Endodermal cell (in vitro differentiated cells): Measurements from ENCODE around the gene GRIK4. TPM values are rescaled to one million over a fixed set of nuclear protein-coding genes. Genes with fewer than 3 reads are reported as not detected.
A peak's percentile ranks its signal among the peaks of the same experiment; 100 is the strongest.

Experiments
- DNase-seq: peaks from one replicate; pipeline ENCODE4 v3.0.0-alpha.2; 2017
- H3K27ac ChIP-seq: 2 replicates; pipeline ENCODE4 v1.5.1; 2013; ENCODE audit warnings: mild to moderate bottlenecking, low read depth, low read length, moderate library complexity
- H3K27me3 ChIP-seq: 2 replicates; pipeline ENCODE4 v1.6.1; 2013; ENCODE audit warnings: mild to moderate bottlenecking, low read length, moderate library complexity; ENCODE audit not compliant: insufficient read depth, control insufficient read depth, poor library complexity, severe bottlenecking
- H3K36me3 ChIP-seq: 2 replicates; pipeline ENCODE4 v1.7.0; 2013; ENCODE audit warnings: mild to moderate bottlenecking, low read length, moderate library complexity; ENCODE audit not compliant: control insufficient read depth, insufficient read depth
- H3K4me1 ChIP-seq: one replicate; pipeline ENCODE4 v1.7.0; 2013; ENCODE audit warnings: low read length; ENCODE audit not compliant: control insufficient read depth, insufficient read depth
- H3K4me3 ChIP-seq: 2 replicates; pipeline ENCODE4 v1.5.1; 2013; ENCODE audit warnings: mild to moderate bottlenecking, low read length, moderate library complexity
- H3K9ac ChIP-seq: 2 replicates; pipeline ENCODE4 v1.6.1; 2013; ENCODE audit warnings: mild to moderate bottlenecking, low read length, moderate library complexity; ENCODE audit not compliant: poor library complexity, severe bottlenecking; ENCODE audit errors: extremely low read depth
- H3K9me3 ChIP-seq: 2 replicates; pipeline ENCODE4 v1.6.1; 2013; ENCODE audit warnings: mild to moderate bottlenecking, low read length, moderate library complexity; ENCODE audit not compliant: control insufficient read depth
- H3K27ac Mint-ChIP-seq: 2 replicates; pipeline ENCODE4 v1.8.0; 2020; ENCODE audit warnings: mixed read lengths
- H3K27me3 Mint-ChIP-seq: 2 replicates; pipeline ENCODE4 v1.8.0; 2021; ENCODE audit warnings: mild to moderate bottlenecking, mixed read lengths; ENCODE audit not compliant: insufficient read depth
- H3K36me3 Mint-ChIP-seq: 2 replicates; pipeline ENCODE4 v1.8.0; 2020; ENCODE audit warnings: low read depth, mixed read lengths
- H3K4me1 Mint-ChIP-seq: 2 replicates; pipeline ENCODE4 v1.8.0; 2020; ENCODE audit warnings: mixed read lengths
- H3K4me3 Mint-ChIP-seq: 2 replicates; pipeline ENCODE4 v1.8.0; 2020; ENCODE audit warnings: mild to moderate bottlenecking, moderate library complexity, mixed read lengths
- H3K9me3 Mint-ChIP-seq: 2 replicates; pipeline ENCODE4 v1.8.0; 2020; ENCODE audit warnings: mild to moderate bottlenecking, mixed read lengths
- WGBS, 2 experiments: methylation state at CpG; one replicate each; pipeline versions ENCODE4 v1.1.5 to v1.1.7; 2013; ENCODE audit warnings: missing lambda C conversion rate in 2 of 2, mixed read lengths in 1 of 2; ENCODE audit not compliant: insufficient coverage in 1 of 2, insufficient read length in 1 of 2; 5-methylcytosine and 5-hydroxymethylcytosine counted together
- total RNA-seq, 2 donors: library from RNA; stranded (reverse); fragmentation: NEBNext Ultra II Directional in 1 of 2; extraction: Animal tissue kit (Norgen Biotek cat#: 25700) in 1 of 2; gene quantifications; 2 replicates in 1 of 2; 3 replicates in 1 of 2; pipeline ENCODE4 v1.2.1, GENCODE V29; 2021
- TF ChIP-seq, protein P1 (sequence below): fragments of 200-600 bp; sonication (generic); conservative IDR thresholded peaks from 2 replicates; pipeline ENCODE4 v1.5.0; 2021; ENCODE audit warnings: antibody characterized with exemption, mild to moderate bottlenecking

Gene GRIK4
- total RNA-seq, 2 donors from 2014 or later: 1.7 to 3.5 TPM

DNA sequence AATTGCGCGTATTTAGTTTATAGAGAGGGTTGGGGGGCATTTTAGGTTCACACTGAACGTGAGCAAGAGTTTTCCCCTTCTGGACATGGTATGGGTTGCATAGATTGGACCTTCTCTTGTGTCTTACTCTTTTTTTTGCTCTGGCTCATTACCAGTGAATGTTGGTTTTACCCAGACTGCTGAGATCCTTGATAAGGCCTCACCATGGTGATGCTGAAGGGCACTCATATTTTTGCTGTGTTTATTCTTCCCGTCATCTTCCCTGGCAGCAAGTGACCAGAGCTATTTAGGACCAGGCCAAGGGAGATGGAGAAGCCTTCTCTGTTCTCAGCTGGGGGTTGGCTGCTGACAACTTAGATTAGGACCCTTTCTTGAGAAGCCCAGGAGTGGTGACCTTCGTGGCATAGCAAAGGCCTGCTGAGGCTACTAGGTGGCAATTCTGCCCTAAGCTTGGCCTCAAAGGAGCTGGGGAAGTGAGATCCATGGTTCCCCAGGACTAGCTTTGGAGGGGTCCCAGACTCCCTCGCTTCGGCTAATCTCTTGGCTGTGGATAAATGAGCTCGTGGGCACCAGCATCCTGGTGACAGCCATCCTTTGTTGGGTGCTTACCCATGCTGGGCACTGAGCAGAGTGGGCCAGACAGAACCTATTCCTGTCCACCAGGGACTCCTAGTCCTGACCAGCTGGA lies 47.3 kb downstream of the GRIK4 start:
- Histone ChIP-seq H3K4me1 (peaks cover 11% of the 10 kb centered on the region), H3K27ac (no peak overlapping the region), H3K9ac (no peak overlapping the region), H3K36me3 (no peaks in the 10 kb centered on the region), H3K9me3 (no peaks in the 10 kb centered on the region), H3K4me3 (no peak overlapping the region), H3K27me3 (peaks cover 11% of the 10 kb centered on the region)
- peaks cover 33% of the 10 kb centered on the region for H3K4me1 Mint-ChIP-seq
- peak; percentile 24 for DNase-seq
- H3K9me3 Mint-ChIP-seq: no peaks in the 10 kb centered on the region
- no peaks in the 10 kb centered on the region for H3K36me3 Mint-ChIP-seq
- peaks cover 46% of the 10 kb centered on the region for H3K27me3 Mint-ChIP-seq
- no peak overlapping the region for H3K27ac Mint-ChIP-seq
- WGBS, 2 experiments: 96 to 99% methylated on average over 7 to 8 of the region's 8 CpGs
- TF ChIP-seq, protein P1, sequence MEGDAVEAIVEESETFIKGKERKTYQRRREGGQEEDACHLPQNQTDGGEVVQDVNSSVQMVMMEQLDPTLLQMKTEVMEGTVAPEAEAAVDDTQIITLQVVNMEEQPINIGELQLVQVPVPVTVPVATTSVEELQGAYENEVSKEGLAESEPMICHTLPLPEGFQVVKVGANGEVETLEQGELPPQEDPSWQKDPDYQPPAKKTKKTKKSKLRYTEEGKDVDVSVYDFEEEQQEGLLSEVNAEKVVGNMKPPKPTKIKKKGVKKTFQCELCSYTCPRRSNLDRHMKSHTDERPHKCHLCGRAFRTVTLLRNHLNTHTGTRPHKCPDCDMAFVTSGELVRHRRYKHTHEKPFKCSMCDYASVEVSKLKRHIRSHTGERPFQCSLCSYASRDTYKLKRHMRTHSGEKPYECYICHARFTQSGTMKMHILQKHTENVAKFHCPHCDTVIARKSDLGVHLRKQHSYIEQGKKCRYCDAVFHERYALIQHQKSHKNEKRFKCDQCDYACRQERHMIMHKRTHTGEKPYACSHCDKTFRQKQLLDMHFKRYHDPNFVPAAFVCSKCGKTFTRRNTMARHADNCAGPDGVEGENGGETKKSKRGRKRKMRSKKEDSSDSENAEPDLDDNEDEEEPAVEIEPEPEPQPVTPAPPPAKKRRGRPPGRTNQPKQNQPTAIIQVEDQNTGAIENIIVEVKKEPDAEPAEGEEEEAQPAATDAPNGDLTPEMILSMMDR: no peak
- H3K4me3 Mint-ChIP-seq: no peak overlapping the region

DNA sequence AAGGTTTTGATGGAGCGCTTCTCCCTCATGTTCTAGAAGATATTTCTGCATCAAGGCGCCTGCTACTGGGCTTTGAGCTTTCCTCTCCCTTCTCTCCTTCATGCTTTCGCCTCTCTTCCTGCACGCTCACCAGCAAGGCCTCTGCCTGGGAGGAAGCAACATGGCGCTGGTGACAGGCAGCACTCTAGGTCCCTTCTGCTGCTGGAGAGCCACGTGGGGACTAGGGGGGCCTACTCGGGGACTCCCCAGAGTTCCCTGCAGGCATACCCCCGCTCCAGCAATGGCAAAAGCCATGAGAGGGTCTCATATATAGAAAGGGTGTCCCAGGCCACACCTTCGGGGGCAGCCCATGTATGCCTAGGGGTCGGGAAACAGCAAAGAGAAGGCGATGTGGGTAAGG lies 49.7 kb downstream of the GRIK4 start:
- no peak overlapping the region for H3K27ac ChIP-seq
- Mint-ChIP-seq H3K4me3 (no peak overlapping the region), H3K9me3 (no peaks in the 10 kb centered on the region), H3K27ac (no peak overlapping the region), H3K4me1 (peaks cover 28% of the 10 kb centered on the region), H3K27me3 (peaks cover 49% of the 10 kb centered on the region), H3K36me3 (no peaks in the 10 kb centered on the region)
- TF ChIP-seq, protein P1: no peak
- H3K27me3 ChIP-seq: peaks cover 19% of the 10 kb centered on the region
- H3K36me3 ChIP-seq: no peaks in the 10 kb centered on the region
- peaks cover 16% of the 10 kb centered on the region for H3K4me1 ChIP-seq
- no peaks in the 10 kb centered on the region for H3K9me3 ChIP-seq
- peak; percentile 37 for DNase-seq
- WGBS, 2 experiments: 91 to 98% methylated on average over 5 to 11 of the region's 11 CpGs
- H3K9ac ChIP-seq: no peak overlapping the region
- H3K4me3 ChIP-seq: no peak overlapping the region

DNA sequence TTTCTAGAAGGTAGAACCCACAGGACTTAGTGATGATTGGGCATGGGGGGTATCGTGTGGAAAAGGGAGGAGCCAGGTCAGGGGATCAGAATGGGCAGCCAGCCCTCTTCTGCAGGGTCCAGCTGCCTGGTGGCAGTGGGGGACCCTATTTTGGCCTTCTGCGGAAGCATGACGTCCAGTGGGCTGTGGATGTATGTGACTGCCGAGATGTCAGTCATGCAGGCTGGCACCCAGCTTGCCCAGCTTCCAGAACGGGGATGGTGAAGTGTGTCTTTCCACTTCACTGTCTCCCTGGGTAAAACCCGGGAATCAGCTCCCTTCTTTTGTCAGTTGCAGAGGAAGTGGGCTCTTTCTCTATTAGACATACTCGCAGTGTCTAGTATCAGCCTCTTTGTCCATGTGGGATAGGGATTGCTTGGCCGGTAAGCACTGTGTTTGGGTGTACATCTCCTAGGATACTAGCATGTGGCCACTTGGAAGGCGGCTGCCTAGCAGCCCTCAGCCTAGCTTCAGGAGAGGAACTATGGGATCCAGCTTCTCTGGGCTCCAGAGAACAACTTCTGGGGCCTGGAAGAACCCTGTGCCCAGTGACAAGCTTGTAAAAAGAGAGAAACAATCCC lies 51.4 kb downstream of the GRIK4 start:
- H3K27me3 ChIP-seq: peaks cover 19% of the 10 kb centered on the region
- 91 to 95% methylated on average over 6 to 9 of the region's 9 CpGs for WGBS, 2 experiments

More for the DNA sequence above, 51.4 kb downstream of the GRIK4 start:
- H3K27ac Mint-ChIP-seq: no peak overlapping the region
- peaks cover 45% of the 10 kb centered on the region for H3K27me3 Mint-ChIP-seq
- H3K4me1 Mint-ChIP-seq: peaks cover 33% of the 10 kb centered on the region
- Histone ChIP-seq H3K4me3 (no peak overlapping the region), H3K9ac (no peak overlapping the region), H3K4me1 (peaks cover 16% of the 10 kb centered on the region), H3K27ac (peak overlapping the region; percentile 90), H3K36me3 (no peaks in the 10 kb centered on the region), H3K9me3 (no peaks in the 10 kb centered on the region)
- TF ChIP-seq, protein P1: no peak
- no peak overlapping the region for H3K4me3 Mint-ChIP-seq
- peak; percentile 50 for DNase-seq
- no peaks in the 10 kb centered on the region for H3K36me3 Mint-ChIP-seq
- H3K9me3 Mint-ChIP-seq: no peaks in the 10 kb centered on the region
